ENCODE measurements around the gene EHD4. TPM values are rescaled to one million over a fixed set of nuclear protein-coding genes. Genes with fewer than 3 reads are reported as not detected.
A peak's percentile ranks its signal among the peaks of the same experiment; 100 is the strongest.

Gene EHD4
- total RNA-seq, 1 donor from 2014 or later = 23.8 TPM

DNA sequence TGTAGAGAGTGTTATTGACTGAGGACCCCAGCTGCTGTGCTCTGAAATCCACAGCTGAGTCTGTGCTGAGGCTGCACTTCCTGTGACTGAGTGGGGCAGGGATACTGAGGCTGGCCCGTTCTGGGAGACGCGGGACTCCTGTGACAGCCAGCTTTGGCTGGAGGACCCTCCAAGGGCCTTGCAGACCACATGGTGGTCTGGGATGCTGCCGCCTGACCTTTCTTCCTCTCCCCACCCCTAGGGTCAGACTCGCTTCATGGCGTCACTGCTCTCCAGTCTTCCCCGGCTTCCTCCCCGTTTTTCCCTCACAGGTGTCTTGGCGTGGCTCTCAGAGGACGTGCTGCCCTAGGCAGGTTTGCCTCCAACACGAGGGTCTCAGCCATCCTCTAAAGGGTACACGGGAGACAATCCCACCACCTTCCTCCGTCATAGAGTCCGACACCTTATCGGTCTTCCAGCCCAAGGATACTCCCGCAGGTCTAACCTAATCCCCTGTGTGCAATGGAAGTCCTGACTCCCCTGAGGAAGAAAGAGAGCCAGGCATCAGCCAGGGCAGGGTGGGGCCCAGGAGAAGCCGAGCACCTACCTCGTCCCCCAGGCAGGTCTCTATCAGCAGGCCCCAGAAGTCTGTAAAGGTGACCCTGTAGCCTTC is 19.9 kb upstream of the EHD4 start:
- DNase-seq (ENCODE audit: low spot score) = no peak

DNA sequence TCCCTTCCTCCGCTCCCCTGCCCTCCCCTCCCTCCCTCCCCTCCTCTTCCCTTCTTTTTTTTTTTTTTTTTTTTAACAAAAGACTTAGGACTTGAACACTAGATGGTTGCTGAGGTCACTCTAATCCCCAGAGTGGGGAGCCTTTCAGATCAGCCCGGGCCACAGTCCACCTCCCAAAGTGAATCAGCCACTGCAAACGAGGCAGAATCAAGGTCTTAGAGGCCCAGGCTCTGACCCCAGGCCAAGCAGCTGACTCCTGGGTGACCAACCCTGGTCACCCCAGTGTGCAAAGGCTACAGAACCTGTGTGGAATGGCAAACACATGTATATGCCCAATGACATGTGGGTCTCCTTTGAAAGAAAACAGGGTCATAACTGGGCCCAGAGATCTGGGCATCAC is 18.3 kb upstream of the EHD4 start:
- DNase-seq (ENCODE audit: low spot score) = no peak
- Mint-ChIP-seq H3K9me3 (ENCODE audit: low read depth) (no peaks in the 10 kb centered on the region), H3K4me1 (ENCODE audit: low read depth) (peaks cover under 1% of the 10 kb centered on the region), H3K36me3 (ENCODE audit: low read depth) (no peaks in the 10 kb centered on the region), H3K27ac (ENCODE audit: unreplicated experiment) (no peak overlapping the region), H3K4me3 (ENCODE audit: unreplicated experiment) (no peak overlapping the region), H3K27me3 (ENCODE audit: low read depth) (peaks cover 13% of the 10 kb centered on the region)
- TF ChIP-seq, protein P1, sequence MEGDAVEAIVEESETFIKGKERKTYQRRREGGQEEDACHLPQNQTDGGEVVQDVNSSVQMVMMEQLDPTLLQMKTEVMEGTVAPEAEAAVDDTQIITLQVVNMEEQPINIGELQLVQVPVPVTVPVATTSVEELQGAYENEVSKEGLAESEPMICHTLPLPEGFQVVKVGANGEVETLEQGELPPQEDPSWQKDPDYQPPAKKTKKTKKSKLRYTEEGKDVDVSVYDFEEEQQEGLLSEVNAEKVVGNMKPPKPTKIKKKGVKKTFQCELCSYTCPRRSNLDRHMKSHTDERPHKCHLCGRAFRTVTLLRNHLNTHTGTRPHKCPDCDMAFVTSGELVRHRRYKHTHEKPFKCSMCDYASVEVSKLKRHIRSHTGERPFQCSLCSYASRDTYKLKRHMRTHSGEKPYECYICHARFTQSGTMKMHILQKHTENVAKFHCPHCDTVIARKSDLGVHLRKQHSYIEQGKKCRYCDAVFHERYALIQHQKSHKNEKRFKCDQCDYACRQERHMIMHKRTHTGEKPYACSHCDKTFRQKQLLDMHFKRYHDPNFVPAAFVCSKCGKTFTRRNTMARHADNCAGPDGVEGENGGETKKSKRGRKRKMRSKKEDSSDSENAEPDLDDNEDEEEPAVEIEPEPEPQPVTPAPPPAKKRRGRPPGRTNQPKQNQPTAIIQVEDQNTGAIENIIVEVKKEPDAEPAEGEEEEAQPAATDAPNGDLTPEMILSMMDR (IDR thresholded peaks at IDR 0.05) = no peak

More for the DNA sequence above, 19.9 kb upstream of the EHD4 start:
- Mint-ChIP-seq H3K27ac (ENCODE audit: unreplicated experiment) (no peak overlapping the region), H3K27me3 (ENCODE audit: low read depth) (peaks cover 9% of the 10 kb centered on the region), H3K36me3 (ENCODE audit: low read depth) (no peaks in the 10 kb centered on the region), H3K9me3 (ENCODE audit: low read depth) (no peaks in the 10 kb centered on the region), H3K4me3 (ENCODE audit: unreplicated experiment) (no peak overlapping the region), H3K4me1 (ENCODE audit: low read depth) (no peaks in the 10 kb centered on the region)
- TF ChIP-seq, protein P1 (IDR thresholded peaks at IDR 0.05) = no peak

DNA sequence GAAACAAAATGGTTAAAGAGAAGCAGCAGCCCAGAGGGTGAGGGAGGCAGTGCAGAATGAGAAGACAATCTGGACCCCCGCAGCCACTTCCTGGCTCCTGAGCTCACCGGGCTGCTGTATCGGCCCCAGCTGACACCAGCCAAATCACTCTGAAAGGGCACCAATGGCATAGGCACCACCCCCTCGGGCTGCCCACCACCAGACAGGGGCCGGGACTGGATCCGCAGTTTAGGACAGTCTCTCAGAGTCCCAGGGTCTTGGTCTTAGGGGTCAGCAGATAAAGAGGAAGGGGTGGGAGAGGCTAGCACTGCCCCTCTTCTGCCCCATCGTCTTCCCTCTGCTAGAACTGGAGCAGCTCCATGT is 17.9 kb upstream of the EHD4 start:
- TF ChIP-seq, protein P1 (IDR thresholded peaks at IDR 0.05) = no peak
- Mint-ChIP-seq H3K27ac (ENCODE audit: unreplicated experiment) (no peak overlapping the region), H3K27me3 (ENCODE audit: low read depth) (peaks cover 13% of the 10 kb centered on the region), H3K9me3 (ENCODE audit: low read depth) (no peaks in the 10 kb centered on the region), H3K4me1 (ENCODE audit: low read depth) (peaks cover 4% of the 10 kb centered on the region), H3K4me3 (ENCODE audit: unreplicated experiment) (no peak overlapping the region), H3K36me3 (ENCODE audit: low read depth) (no peaks in the 10 kb centered on the region)
- no peak for DNase-seq (ENCODE audit: low spot score)

DNA sequence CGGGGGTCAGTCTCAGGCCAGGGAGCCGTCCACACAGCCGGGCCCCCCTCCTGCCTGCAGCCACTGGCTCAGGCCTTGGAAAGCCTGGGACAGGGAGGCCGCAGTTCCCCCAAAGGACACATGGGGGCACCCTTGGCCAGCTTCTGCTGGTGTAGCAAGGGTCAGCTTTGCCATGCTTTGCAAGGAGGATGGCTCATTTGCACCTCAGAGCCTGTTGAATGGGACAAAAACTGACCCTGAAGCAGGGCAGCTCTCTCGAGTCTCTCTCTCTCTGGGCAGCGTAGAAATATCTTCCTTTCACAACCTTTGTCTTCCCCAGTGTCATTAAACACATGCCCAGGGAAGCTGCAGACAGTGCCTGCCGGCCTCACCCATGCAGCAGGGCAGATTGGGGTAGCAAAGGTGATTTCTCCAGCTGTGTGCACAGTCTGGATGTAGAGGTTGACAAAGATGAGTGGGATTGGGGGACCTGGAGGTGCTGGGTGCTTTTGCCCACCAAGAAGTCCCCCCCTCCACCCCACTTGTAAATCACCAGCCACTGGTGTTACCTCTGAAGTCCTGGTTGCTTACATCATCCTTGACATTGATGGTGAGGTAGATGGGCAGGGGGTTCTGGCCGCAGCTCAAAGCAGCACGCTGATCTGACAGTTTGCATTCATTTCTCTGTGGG is 17.4 kb upstream of the EHD4 start:
- TF ChIP-seq, protein P1 (IDR thresholded peaks at IDR 0.05) = peak; percentile 93
- Mint-ChIP-seq H3K36me3 (ENCODE audit: low read depth) (no peaks in the 10 kb centered on the region), H3K27ac (ENCODE audit: unreplicated experiment) (no peak overlapping the region), H3K9me3 (ENCODE audit: low read depth) (no peaks in the 10 kb centered on the region), H3K4me1 (ENCODE audit: low read depth) (peaks cover 6% of the 10 kb centered on the region), H3K4me3 (ENCODE audit: unreplicated experiment) (no peak overlapping the region), H3K27me3 (ENCODE audit: low read depth) (peaks cover 13% of the 10 kb centered on the region)
- no peak for DNase-seq (ENCODE audit: low spot score)

DNA sequence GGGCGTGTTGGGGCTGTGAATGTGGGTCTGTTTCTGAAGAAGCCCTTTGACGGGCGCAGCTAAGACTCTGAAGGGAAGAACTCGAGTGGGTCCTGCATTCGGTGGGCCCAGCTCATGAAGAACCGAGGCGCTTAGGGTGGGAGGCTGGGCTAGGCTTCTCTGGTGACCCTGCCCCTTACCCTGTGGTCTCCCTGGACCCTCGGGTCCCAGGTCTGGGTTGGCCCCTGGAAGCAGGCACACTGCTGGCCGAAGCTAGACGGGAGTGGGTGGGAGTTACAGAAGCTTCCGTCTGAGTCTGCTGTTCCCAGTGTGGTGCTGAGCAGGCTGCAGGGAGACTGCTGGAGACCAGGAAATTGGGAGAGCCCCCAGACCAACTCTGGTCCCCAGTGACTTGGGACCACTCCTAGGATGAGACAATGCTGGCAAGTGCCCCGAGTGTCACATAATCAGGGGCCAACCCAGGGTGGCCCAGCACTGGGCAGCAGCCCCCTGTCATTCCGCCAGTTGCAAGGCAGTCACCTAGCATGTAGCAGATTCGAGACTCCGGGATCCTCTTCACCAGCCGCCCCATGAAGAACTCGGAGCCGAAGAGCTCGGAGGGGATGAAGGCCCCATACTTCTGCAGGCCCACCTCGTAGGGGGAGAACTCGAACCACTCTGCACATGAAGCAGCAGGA is 16.7 kb upstream of the EHD4 start:
- TF ChIP-seq, protein P1 (IDR thresholded peaks at IDR 0.05) = no peak
- H3K4me1 Mint-ChIP-seq (ENCODE audit: low read depth) = peaks cover 6% of the 10 kb centered on the region
- peaks cover 13% of the 10 kb centered on the region for H3K27me3 Mint-ChIP-seq (ENCODE audit: low read depth)
- no peaks in the 10 kb centered on the region for H3K36me3 Mint-ChIP-seq (ENCODE audit: low read depth)
- DNase-seq (ENCODE audit: low spot score) = no peak
- no peaks in the 10 kb centered on the region for H3K9me3 Mint-ChIP-seq (ENCODE audit: low read depth)
- H3K27ac Mint-ChIP-seq (ENCODE audit: unreplicated experiment) = no peak overlapping the region
- no peak overlapping the region for H3K4me3 Mint-ChIP-seq (ENCODE audit: unreplicated experiment)
